H7 (cell line): ENCODE measurements around the gene KCNJ10. TPM values are rescaled to one million over a fixed set of nuclear protein-coding genes. Genes with fewer than 3 reads are reported as not detected.

Source experiments
- DNase-seq: peaks from one replicate; pipeline ENCODE4 v3.0.0; 2012
- H3K27me3 ChIP-seq: 2 replicates; pipeline ENCODE4 v1.6.0; 2011; ENCODE audit warnings: mild to moderate bottlenecking, low read length; ENCODE audit not compliant: control insufficient read depth, insufficient read depth
- H3K36me3 ChIP-seq: replicated peaks from 2 replicates; pipeline ENCODE4 v1.5.1; 2011; ENCODE audit warnings: low read length; ENCODE audit not compliant: control insufficient read depth, insufficient read depth
- H3K4me3 ChIP-seq: 2 replicates; pipeline ENCODE4 v1.5.1; 2011; ENCODE audit warnings: low read depth, mild to moderate bottlenecking, control low read depth, low read length, moderate library complexity; ENCODE audit not compliant: insufficient read depth
- total RNA-seq: library from RNA; depleted of rRNA; stranded (reverse); fragments of >200 nt; shearing (Covaris generic); gene quantifications from 2 replicates; pipeline ENCODE4 v1.2.3, GENCODE V29; 2014

The KCNJ10 gene
- total RNA-seq, 1 experiment from 2014 or later: not detected

DNA sequence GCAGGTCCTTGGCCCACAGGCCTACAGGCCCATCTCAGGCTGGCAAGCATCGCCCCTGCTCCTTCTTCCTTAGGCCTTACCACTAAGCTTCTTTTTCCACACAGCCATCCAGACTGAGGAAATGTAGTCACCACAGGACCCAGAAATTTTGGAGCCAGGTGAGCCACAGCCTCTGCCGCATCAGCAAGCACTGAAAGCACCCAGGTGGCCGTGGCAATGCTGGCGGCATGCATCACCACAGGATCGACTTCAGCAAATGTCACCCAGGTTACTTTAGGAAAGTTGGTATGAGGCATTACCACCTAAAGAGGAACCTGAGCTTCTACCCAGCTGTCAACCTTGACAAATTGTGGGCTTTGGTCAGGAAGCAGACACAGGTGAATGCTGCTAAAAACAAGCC lies 49.8 kb downstream of the KCNJ10 start:
- no peaks in the 10 kb centered on the region for H3K36me3 ChIP-seq
- DNase-seq: no peak
- no peaks in the 10 kb centered on the region; the same call in 1 of the 2 replicates for H3K27me3 ChIP-seq
- no peak overlapping the region for H3K4me3 ChIP-seq

DNA sequence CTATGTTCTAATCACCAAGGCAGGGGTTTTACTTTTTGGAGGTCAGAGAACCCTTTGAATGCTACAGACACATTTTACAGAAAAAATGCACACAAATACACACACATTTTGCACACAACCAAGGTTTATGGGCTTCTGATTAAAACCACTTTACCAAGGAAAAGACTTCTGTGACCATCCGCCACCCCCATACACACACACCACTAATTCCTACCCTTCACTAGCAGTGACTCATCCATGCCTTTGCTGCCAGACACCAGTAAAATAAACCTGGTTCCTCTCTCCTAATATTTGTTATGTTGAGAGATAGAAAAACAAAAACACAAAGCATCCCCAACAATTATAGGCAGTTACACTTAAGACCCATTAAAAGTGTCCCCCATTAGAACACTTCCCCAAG lies 51.1 kb downstream of the KCNJ10 start:
- no peak overlapping the region for H3K4me3 ChIP-seq
- H3K36me3 ChIP-seq: no peaks in the 10 kb centered on the region
- DNase-seq: no peak
- H3K27me3 ChIP-seq: no peaks in the 10 kb centered on the region; the same call in 1 of the 2 replicates

DNA sequence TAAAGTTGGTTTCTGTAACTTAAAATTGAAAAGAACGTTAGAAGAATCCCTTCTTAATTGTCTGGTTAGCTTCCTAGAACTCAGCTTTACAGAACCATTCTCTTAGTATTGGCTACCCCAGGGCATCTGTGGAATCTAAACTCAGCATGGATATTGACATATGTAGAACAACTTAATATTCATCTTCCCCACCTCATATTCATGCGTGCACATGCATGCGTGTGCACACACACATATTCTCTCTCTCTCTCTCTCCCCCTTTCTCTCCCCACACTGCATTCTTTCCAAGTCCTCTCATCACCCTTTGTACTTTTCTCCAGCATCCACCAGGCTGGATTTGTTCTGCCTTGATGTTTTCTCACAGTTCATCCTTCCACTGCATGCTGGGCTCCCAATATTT lies 51.6 kb downstream of the KCNJ10 start:
- Histone ChIP-seq H3K4me3 (no peak overlapping the region), H3K36me3 (no peaks in the 10 kb centered on the region), H3K27me3 (no peaks in the 10 kb centered on the region; the same call in 1 of the 2 replicates)
- DNase-seq: no peak

GRCh38 chr1:160017592-160017991 lies 52.4 kb downstream of the KCNJ10 start:
- H3K27me3 ChIP-seq: no peaks in the 10 kb centered on the region; the same call in 1 of the 2 replicates
- no peaks in the 10 kb centered on the region for H3K36me3 ChIP-seq
- no peak overlapping the region for H3K4me3 ChIP-seq
- DNase-seq: no peak

DNA sequence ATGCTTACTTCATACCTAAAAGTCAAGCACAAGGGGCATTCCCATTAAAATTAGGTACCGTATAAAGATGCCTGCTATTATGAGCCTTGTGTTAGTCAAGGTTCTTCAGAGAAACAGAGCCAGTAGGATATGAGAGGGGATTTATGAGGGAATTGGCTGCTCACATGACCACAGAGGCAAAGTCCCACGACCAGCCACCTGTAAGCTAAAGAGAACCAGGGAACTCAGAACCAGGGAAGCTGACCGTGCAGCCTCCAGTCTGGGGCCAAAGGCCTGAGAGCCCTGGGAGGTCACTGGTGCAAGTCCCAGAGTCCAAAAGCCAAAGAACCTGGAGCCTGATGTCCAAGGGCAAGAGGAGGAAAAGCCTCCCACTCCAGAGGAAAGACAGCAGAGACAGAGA lies 58.2 kb downstream of the KCNJ10 start:
- no peak overlapping the region for H3K4me3 ChIP-seq
- DNase-seq: no peak
- peaks cover 2% of the 10 kb centered on the region; the same call in 1 of the 2 replicates for H3K27me3 ChIP-seq
- H3K36me3 ChIP-seq: no peaks in the 10 kb centered on the region

DNA sequence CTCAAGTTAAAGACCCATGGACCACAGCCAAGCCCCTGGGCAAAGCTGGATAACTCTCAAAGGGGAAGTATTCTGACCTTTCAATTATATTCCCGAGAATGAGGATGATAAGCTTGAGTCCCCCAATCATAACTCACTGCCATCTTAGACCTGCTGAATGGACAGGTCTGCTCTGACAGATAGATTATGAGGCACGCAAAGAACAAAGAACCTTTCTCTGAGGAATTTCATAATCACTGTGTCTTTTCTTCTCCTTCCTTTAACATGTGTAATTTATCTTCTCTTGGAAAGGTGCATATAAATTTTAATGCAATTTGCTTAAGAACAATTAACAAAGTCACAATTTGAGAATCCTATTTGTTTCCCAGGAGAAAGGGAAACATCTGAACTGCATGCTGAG lies 60.2 kb downstream of the KCNJ10 start:
- DNase-seq: no peak
- H3K36me3 ChIP-seq: no peaks in the 10 kb centered on the region
- H3K4me3 ChIP-seq: no peak overlapping the region
- peaks cover 2% of the 10 kb centered on the region; the same call in 1 of the 2 replicates for H3K27me3 ChIP-seq

GRCh38 chr1:160009081-160009480 lies 60.9 kb downstream of the KCNJ10 start:
- no peak overlapping the region for H3K4me3 ChIP-seq
- DNase-seq: no peak
- no peaks in the 10 kb centered on the region for H3K36me3 ChIP-seq
- peaks cover 2% of the 10 kb centered on the region; the same call in 1 of the 2 replicates for H3K27me3 ChIP-seq

- DNase-seq: peak; percentile 55
- no peak overlapping the region for H3K4me3 ChIP-seq
Measured at GRCh38 chr1:160007577-160008200, 62.3 kb downstream of the KCNJ10 start.

DNA sequence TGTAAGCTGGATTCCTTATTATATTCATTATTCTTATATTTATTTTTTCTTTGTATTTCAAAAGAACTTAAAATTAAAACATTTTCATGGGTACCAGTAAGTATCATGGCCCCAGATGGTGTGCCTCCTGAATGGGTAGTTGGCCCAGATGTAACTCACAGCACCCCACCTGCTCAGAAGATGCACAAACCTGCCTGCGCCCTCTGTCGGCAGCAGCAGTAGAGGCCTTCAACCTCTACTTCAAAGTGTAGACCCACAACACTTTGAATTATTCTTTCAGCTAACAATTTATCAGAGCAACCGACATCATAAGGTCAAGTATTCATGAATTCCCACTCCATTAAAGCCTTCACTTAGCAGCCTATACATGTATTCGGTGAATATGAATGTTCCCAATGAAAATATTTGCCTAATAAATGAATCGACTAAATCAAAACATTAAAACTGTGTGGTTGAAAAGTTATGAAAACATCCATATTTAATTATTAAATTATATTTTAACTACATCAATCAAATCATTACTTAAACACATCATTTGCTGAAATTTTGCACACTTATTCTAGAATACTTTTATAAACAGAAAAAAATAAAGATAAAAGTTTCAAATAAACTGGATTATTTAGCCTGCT lies 63.5 kb downstream of the KCNJ10 start:
- H3K4me3 ChIP-seq: no peak overlapping the region
- peak; percentile 83 for DNase-seq
- H3K27me3 ChIP-seq: peaks cover 2% of the 10 kb centered on the region; the same call in 1 of the 2 replicates
- H3K36me3 ChIP-seq: no peaks in the 10 kb centered on the region

More at GRCh38 chr1:160007577-160008200, 62.3 kb downstream of the KCNJ10 start:
- Histone ChIP-seq H3K27me3 (peaks cover 2% of the 10 kb centered on the region; the same call in 1 of the 2 replicates), H3K36me3 (no peaks in the 10 kb centered on the region)

DNA sequence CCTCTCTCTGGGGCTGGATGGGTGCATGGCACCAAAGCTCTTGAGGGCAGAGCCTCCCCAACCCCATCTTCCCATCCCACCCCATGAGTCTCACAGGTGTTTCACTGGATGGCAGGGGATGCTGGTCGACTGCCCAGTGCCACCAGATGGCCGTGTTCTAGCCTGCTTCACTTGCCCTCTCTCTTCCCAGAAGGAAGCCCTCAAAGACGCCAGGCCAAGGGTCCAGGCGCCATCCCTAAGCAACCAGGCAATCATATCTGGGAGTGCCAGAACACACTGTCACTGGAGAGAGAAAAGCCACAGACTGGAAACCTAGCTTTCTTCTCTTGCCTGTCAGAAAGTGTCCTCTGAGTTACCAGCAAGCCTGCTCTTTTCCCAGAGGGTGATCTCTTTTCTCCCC lies 64.9 kb downstream of the KCNJ10 start:
- no peak overlapping the region for H3K4me3 ChIP-seq
- peaks cover 2% of the 10 kb centered on the region; the same call in 1 of the 2 replicates for H3K27me3 ChIP-seq
- no peaks in the 10 kb centered on the region for H3K36me3 ChIP-seq
- no peak for DNase-seq

DNA sequence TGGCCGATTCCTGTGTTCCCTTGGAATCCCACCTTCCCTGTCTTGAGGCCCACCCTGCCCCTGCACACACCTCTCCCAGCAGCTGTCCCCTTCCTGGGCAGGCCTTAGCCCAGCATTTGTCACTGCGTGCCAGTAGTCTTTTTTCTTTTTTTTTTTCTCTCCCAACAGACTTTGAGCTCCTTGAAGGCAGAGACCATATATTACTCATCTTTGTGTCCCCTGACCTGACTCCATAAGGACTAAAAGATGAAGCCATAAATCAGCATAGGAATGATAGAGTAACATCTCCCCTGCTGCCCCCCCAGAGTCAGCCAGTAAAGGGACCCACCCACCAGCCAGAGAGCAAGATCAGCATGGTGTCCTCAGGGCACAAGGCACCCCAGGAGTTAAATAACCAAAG lies 65.5 kb downstream of the KCNJ10 start:
- Histone ChIP-seq H3K27me3 (peaks cover 2% of the 10 kb centered on the region; the same call in 1 of the 2 replicates), H3K4me3 (no peak overlapping the region), H3K36me3 (no peaks in the 10 kb centered on the region)
- DNase-seq: no peak

- no peak for DNase-seq
- no peak overlapping the region for H3K4me3 ChIP-seq
- H3K36me3 ChIP-seq: no peaks in the 10 kb centered on the region
- H3K27me3 ChIP-seq: peaks cover under 1% of the 10 kb centered on the region; the same call in 1 of the 2 replicates
Measured at GRCh38 chr1:160004001-160004400, 66.0 kb downstream of the KCNJ10 start.

DNA sequence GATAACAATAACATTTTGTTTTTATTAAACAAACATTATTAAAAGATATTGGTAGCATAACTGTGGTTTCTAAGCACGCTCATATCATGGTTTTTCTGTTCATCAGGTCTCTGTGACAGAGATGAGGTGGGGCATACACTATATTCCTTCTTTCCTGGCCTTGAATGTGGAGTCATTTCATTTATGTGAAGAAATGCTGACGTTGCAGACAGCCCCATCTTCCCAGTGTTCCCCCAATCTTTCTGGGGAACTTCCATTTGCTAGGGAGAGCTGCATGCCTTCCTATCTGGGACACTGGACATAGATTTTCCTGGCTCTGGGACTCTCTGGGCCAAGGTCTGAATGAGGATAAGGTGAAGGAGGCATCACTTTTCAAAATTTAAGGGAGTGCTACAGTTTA lies 68.5 kb downstream of the KCNJ10 start:
- no peaks in the 10 kb centered on the region; the same call in 1 of the 2 replicates for H3K27me3 ChIP-seq
- no peak for DNase-seq
- H3K4me3 ChIP-seq: no peak overlapping the region
- no peaks in the 10 kb centered on the region for H3K36me3 ChIP-seq

DNA sequence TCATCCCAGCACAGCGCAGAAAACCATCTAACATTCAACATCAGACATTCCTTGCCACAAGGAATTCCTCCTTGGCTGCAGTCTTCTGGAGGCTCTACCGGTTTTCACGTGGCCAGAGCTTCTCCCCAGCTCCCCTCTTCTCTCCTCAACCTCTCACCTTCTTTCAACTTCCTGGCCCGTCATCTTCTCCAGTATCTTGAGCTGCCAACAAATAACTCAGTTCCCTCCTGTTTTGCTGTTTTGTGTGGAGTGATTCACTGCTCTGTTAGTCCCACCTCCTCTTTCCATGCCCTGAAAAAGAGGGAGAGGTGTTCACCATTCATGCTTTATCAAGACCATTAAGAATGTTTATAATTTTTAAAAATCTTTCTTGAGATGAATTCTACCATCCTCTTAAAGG lies 70.8 kb downstream of the KCNJ10 start:
- H3K4me3 ChIP-seq: no peak overlapping the region
- no peak for DNase-seq

DNA sequence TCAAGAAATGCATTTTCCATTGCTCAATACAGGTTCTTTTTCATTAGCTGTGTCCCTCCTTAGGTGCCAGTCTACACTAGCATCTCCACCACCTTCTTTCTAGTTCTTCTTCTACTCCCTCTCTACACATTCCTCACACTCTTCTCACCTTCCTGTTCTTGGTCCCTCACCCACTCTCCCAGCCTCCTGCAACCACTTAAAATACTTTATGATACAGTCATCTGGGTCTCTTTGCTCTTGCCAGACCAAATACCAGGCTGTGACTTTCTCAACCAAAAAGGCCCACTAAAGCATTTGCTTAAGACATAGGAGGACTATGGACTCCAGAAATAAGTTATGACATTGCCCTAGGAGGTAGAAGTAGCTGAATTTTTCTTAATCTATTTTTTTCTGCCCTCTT lies 73.3 kb downstream of the KCNJ10 start:
- no peak for DNase-seq

More for the DNA sequence above, 70.8 kb downstream of the KCNJ10 start:
- Histone ChIP-seq H3K36me3 (no peaks in the 10 kb centered on the region), H3K27me3 (no peaks in the 10 kb centered on the region; the same call in 1 of the 2 replicates)

More for the DNA sequence above, 73.3 kb downstream of the KCNJ10 start:
- H3K36me3 ChIP-seq: no peaks in the 10 kb centered on the region
- H3K4me3 ChIP-seq: no peak overlapping the region
- no peaks in the 10 kb centered on the region; the same call in 1 of the 2 replicates for H3K27me3 ChIP-seq
